Ovary (tissue), 9 donors: ENCODE results near the gene CDH24. TPM values are rescaled to one million over a fixed set of nuclear protein-coding genes. Genes with fewer than 3 reads are reported as not detected.
A peak's percentile ranks its signal among the peaks of the same experiment; 100 is the strongest.

Experiments used
- DNase-seq, 5 donors: peaks; one replicate each; pipeline ENCODE4 v3.0.0-alpha.2; 2019 to 2020
- H3K27ac ChIP-seq, 2 donors: fragments of 200-600 bp; one replicate each; pipeline versions ENCODE4 v1.5.1 to v1.8.0; 2019 to 2022
- H3K27me3 ChIP-seq: fragments of 200-600 bp; one replicate; pipeline ENCODE4 v1.8.0; 2022
- H3K36me3 ChIP-seq: fragments of 200-600 bp; sonication (generic); one replicate; pipeline ENCODE4 v1.5.1; 2019
- H3K4me1 ChIP-seq: one replicate; pipeline ENCODE4 v1.8.1; 2013; ENCODE audit warnings: mild to moderate bottlenecking, moderate library complexity; ENCODE audit not compliant: insufficient read depth
- H3K4me3 ChIP-seq: fragments of 200-600 bp; sonication (generic); one replicate; pipeline ENCODE4 v1.5.1; 2017
- H3K9me3 ChIP-seq, 2 donors: fragments of 200-600 bp in 1 of 2; sonication (generic) in 1 of 2; one replicate each; pipeline versions ENCODE4 v1.5.1 to v1.8.1; 2013 to 2019; ENCODE audit warnings: mild to moderate bottlenecking in 1 of 2, moderate library complexity in 1 of 2
- EP300 ChIP-seq: sonication (generic); formaldehyde crosslinking; IDR thresholded peaks from one replicate; pipeline ENCODE4 v1.6.1; 2017; ENCODE audit warnings: antibody characterized with exemption
- POLR2A ChIP-seq: fragments of 450-650 bp; IDR thresholded peaks from one replicate; pipeline ENCODE4 v1.6.1; 2017; ENCODE audit warnings: antibody characterized with exemption, mild to moderate bottlenecking, moderate library complexity
- WGBS, 3 donors: extraction: QIAGEN DNeasy Blood & Tissue Kit in 1 of 3; methylation state at CpG; one replicate each; pipeline versions ENCODE4 v1.1.5 to v1.1.7; 2013 to 2017; 5-methylcytosine and 5-hydroxymethylcytosine counted together
- intact Hi-C, 4 donors: fragments of 100-400 bp; cut with DNase I; formaldehyde crosslinking; loops; one replicate each; pipeline versions ENCODE4 v1.11.0 to v1.15.1; 2022 to 2023
- polyA plus RNA-seq, 2 donors: library from polyadenylated mRNA; stranded (reverse); fragments of 200-250 nt in 1 of 2; fragments of 350-450 nt in 1 of 2; fragmentation: Illumina TruSeq in 1 of 2; extraction: RNeasy Lipid Tissue Mini Kit (QIAGEN cat#74804) in 1 of 2; gene quantifications; one replicate each; pipeline ENCODE4 v1.2.3, GENCODE V29; 2013 to 2014
- total RNA-seq, 7 donors: library from RNA; depleted of rRNA in 2 of 7; stranded (reverse); fragments of >200 nt in 2 of 7; fragmentation: NEBNext Ultra II Directional in 3 of 7; extraction: Animal tissue kit (Norgen Biotek cat#: 25700) in 3 of 7; gene quantifications; one replicate each; pipeline versions ENCODE4 v1.1.0 to v1.2.4, GENCODE V29; 2016 to 2023
- TF ChIP-seq, protein P1 (sequence below), 3 donors: fragments of 450-650 bp in 2 of 3; fragments of 200-600 bp in 1 of 3; IDR thresholded peaks; one replicate each; pipeline versions ENCODE4 v1.5.1 to v1.8.0; 2016 to 2022; ENCODE audit warnings: antibody characterized with exemption in 3 of 3, mild to moderate bottlenecking in 1 of 3
- donor health status: DM: no; HTN: no; CAD: no; lungs with moderate emphysema.
- donor health status: DM: no; HTN: no; CAD: no.
- donor health status: Bipolar disorder and iron deficiency.
- donor health status: DM: yes; HTN: yes; CAD: no.
- donor health status: DM: no; HTN: no; CAD: no.
- donor health status: DM: yes; HTN: yes; CAD: no.

The CDH24 gene
- total and polyA plus RNA-seq, 9 donors, result 1.0 to 6.6 (median 2.3) TPM

DNA sequence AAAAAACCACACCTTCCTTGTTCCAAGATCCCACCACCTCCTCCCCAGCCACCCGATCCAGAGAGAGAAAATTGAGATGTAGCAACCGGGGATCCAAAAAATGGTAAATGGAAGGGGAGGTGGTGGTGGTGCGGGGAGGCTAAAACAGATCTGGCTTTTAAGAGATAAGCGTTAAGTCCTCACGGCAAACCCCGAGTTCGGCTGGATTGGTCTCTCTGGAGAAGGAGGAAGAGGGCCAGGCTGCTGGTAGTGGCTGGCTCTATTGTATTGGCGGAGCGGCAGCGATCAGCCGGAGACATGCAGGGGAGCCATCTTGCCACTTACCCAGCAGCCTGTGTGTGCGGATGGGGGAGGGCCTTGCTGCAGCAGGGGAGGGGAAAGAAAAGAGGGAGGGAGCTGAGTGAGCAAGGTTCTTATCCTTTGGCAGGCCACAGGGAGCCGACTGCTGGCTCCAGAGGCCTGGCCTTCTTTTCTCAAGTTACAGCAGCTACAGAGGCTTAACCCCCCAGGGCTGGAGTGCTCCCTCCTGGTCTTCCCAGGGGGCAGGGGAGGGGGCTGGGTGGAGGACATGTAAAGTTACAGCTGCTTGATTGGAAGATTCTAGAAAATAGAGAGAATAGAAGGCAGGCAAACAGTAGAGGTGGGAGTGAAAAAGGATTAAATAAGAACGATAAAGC lies 14.1 kb upstream of the CDH24 start:
- DNase-seq, result peak; percentile 80 to 85 (median 83)
- H3K4me3 ChIP-seq, result peak overlapping the region; percentile 48
- 0 to 1% (median 1%) methylated on average over 14 of the region's 14 CpGs for WGBS, 3 donors
- H3K36me3 ChIP-seq, result no peaks in the 10 kb centered on the region
- intact Hi-C loops, result no loop called here
- peak overlapping the region; percentile 66 to 68 for H3K27ac ChIP-seq
- no peaks in the 10 kb centered on the region for H3K27me3 ChIP-seq
- no peak for TF ChIP-seq POLR2A
- no peak for TF ChIP-seq EP300
- TF ChIP-seq, protein P1, sequence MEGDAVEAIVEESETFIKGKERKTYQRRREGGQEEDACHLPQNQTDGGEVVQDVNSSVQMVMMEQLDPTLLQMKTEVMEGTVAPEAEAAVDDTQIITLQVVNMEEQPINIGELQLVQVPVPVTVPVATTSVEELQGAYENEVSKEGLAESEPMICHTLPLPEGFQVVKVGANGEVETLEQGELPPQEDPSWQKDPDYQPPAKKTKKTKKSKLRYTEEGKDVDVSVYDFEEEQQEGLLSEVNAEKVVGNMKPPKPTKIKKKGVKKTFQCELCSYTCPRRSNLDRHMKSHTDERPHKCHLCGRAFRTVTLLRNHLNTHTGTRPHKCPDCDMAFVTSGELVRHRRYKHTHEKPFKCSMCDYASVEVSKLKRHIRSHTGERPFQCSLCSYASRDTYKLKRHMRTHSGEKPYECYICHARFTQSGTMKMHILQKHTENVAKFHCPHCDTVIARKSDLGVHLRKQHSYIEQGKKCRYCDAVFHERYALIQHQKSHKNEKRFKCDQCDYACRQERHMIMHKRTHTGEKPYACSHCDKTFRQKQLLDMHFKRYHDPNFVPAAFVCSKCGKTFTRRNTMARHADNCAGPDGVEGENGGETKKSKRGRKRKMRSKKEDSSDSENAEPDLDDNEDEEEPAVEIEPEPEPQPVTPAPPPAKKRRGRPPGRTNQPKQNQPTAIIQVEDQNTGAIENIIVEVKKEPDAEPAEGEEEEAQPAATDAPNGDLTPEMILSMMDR (IDR thresholded peaks at IDR 0.05), result no peak
- no peaks in the 10 kb centered on the region for H3K9me3 ChIP-seq
- H3K4me1 ChIP-seq, result peaks cover 9% of the 10 kb centered on the region

DNA sequence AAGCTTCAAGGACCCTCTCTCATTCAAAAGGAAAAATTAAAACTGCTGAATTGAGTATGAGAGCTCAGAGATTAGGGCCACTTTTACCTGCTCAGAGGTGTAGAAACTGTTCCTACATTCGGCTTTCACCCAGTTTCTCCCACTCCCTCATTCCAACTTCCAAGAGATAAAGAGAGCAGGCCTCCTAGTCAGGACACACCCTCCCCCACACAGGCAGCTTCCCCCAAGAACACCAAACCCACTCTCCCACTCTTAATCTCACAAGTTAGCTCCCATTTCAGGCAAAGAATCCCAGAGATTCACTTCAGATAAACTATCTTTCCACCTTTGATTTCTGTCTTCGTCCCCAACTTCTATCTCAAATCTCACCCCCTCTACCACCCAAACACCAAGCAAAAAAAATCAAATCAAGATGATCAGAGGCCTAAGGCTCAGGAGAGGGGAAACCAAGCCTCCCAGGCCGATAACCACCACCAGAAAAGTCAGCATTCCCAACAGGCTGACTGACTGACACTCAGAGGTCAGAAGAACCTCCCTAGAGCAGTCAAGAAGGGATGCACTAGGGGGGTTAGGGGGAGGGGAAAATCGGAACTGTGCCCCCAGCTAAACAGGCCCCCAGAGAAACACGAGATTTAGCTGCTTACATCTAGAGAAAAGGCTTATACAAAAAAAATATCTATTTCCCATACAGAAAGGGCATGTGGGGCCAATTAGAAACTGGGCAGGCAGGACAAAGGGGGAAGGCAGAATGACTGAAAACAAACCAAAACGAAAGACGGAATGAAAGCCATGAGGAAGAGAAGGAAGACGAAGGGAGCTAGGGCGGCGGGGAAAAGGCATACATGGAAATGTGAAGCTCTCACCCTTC lies 13.2 kb upstream of the CDH24 start:
- no peaks in the 10 kb centered on the region for H3K27me3 ChIP-seq
- no peaks in the 10 kb centered on the region for H3K36me3 ChIP-seq
- 2 to 5% (median 5%) methylated on average over 10 of the region's 10 CpGs for WGBS, 3 donors
- peak overlapping the region; percentile 48 for H3K4me3 ChIP-seq
- no peak for DNase-seq
- no peaks in the 10 kb centered on the region for H3K9me3 ChIP-seq
- H3K27ac ChIP-seq, result peak overlapping the region in 1 of 2 donors; percentile 14
- TF ChIP-seq POLR2A, result no peak
- TF ChIP-seq, protein P1 (IDR thresholded peaks at IDR 0.05), result no peak
- no peak for TF ChIP-seq EP300
- intact Hi-C loops, result no loop called here
- H3K4me1 ChIP-seq, result peaks cover 9% of the 10 kb centered on the region

DNA sequence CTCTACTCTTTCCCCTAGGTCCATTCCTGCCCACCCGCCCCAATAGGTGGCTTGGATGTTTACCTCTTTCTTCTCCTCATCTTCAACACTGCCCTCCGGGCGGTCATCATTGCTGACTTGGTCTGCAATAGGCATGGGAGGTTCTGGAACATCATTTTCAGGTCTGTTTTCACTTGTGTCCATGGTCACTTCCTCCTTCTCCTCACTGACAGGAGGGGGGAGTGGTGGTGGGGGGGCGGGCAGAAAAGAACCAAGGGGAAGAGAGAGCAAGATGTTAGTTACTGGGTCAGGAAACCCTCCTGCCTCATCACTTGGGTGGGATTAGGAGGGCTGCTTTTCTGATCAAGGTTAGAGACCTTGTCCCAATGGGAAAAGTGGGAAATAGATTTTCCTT lies 12.1 kb upstream of the CDH24 start:
- Histone ChIP-seq H3K27ac (no peak overlapping the region), H3K27me3 (no peaks in the 10 kb centered on the region), H3K4me3 (no peak overlapping the region), H3K4me1 (peaks cover 9% of the 10 kb centered on the region), H3K36me3 (no peaks in the 10 kb centered on the region), H3K9me3 (no peaks in the 10 kb centered on the region)
- intact Hi-C loops, result no loop called here
- TF ChIP-seq EP300, result no peak
- TF ChIP-seq, protein P1 (IDR thresholded peaks at IDR 0.05), result no peak
- TF ChIP-seq POLR2A, result no peak
- DNase-seq, result peak in 2 of 5 donors; percentile 23 to 36
- WGBS, 3 donors, result 65 to 75% (median 71%) methylated on average over 4 of the region's 4 CpGs

DNA sequence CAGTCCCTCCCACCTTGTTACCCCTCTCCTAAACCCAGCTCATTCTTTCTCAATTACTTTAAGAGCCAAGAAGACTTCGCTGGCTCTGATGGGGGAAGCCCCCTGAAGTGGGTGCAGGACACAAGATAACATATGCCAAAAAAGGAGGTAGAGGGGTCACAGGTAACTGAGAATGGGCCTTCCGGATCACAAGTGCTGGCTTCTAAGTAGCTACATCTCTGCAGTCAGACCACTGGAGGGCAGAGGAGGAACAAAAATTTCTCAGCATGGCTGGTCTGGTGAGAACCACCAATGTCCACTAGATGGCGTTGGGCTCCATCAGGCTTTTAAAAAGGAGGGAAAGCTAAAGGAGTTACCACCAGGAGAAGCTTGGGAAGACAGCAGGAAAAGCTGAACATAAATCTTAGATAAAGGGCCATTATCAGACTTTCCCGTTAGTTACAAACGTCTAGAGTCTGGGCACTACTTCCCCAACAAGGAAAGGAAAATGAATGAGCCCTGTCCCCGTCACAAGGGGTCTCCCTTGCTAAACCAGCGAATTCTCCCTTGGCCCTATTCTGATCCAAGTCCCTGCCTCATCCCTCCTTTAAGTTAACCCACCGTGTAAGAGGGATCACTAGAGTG lies 11.6 kb upstream of the CDH24 start:
- Histone ChIP-seq H3K27me3 (no peaks in the 10 kb centered on the region), H3K27ac (no peak overlapping the region), H3K4me1 (peaks cover 9% of the 10 kb centered on the region), H3K36me3 (peaks cover under 1% of the 10 kb centered on the region), H3K4me3 (no peak overlapping the region), H3K9me3 (no peaks in the 10 kb centered on the region)
- TF ChIP-seq, protein P1 (IDR thresholded peaks at IDR 0.05), result peak; percentile 88 to 97 (median 94)
- no peak for TF ChIP-seq POLR2A
- intact Hi-C loops, result no loop called here
- DNase-seq, result peak; percentile 74 to 87 (median 76)
- WGBS, 3 donors, result 25 to 28% (median 26%) methylated on average over 8 of the region's 8 CpGs
